H1 (cell line): ENCODE results near the gene CAPS.

Experiments
- BRCA1 ChIP-seq: IDR thresholded peaks from 2 replicates; pipeline ENCODE4 v1.6.1; 2012; ENCODE audit warnings: low read depth, low read length, improper control_type of control experiment
- EZH2 ChIP-seq: fragments of 200-600 bp; sonication (generic); IDR thresholded peaks from 2 replicates; pipeline ENCODE4 v1.7.1; 2012; ENCODE audit warnings: low read depth, mild to moderate bottlenecking, moderate library complexity, low read length, inconsistent platforms; ENCODE audit not compliant: severe bottlenecking
- TF ChIP-seq, protein P1 (sequence below), 3 experiments: IDR thresholded peaks; 1 replicate in 2 of 3; 2 replicates in 1 of 3; pipeline versions ENCODE4 v1.5.1 to v1.6.1; 2011; ENCODE audit warnings: low read length in 3 of 3, mild to moderate bottlenecking in 3 of 3, inconsistent platforms in 2 of 3, low read depth in 1 of 3, moderate library complexity in 1 of 3; ENCODE audit not compliant: insufficient read depth in 1 of 3; ENCODE audit errors: control extremely low read depth in 1 of 3

GRCh38 chr19:5877882-5878281, 36.2 kb upstream of the CAPS start:
- TF ChIP-seq, protein P1, sequence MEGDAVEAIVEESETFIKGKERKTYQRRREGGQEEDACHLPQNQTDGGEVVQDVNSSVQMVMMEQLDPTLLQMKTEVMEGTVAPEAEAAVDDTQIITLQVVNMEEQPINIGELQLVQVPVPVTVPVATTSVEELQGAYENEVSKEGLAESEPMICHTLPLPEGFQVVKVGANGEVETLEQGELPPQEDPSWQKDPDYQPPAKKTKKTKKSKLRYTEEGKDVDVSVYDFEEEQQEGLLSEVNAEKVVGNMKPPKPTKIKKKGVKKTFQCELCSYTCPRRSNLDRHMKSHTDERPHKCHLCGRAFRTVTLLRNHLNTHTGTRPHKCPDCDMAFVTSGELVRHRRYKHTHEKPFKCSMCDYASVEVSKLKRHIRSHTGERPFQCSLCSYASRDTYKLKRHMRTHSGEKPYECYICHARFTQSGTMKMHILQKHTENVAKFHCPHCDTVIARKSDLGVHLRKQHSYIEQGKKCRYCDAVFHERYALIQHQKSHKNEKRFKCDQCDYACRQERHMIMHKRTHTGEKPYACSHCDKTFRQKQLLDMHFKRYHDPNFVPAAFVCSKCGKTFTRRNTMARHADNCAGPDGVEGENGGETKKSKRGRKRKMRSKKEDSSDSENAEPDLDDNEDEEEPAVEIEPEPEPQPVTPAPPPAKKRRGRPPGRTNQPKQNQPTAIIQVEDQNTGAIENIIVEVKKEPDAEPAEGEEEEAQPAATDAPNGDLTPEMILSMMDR (IDR thresholded peaks at IDR 0.05; ENCODE audit: control extremely low read depth in 1 of 3, insufficient read depth in 1 of 3, low read depth in 1 of 3, low read length in 3 of 3), result no peak
- TF ChIP-seq BRCA1 (no peak), EZH2 (no peak)
